WERI-Rb-1 (cell line): ENCODE results near the gene BCAP29.

ENCODE experiments used
- DNase-seq: peaks from one replicate; pipeline ENCODE4 v3.0.0-alpha.2; 2020
- H3K27ac ChIP-seq: fragments of 250-450 bp; sonication (Bioruptor Pico); 2 replicates; pipeline ENCODE4 v1.5.1; 2020; ENCODE audit warnings: mild to moderate bottlenecking, moderate library complexity
- H3K27me3 ChIP-seq: fragments of 250-450 bp; sonication (Bioruptor Pico); 2 replicates; pipeline ENCODE4 v1.5.1; 2021; ENCODE audit warnings: mild to moderate bottlenecking, low read depth, moderate library complexity; ENCODE audit not compliant: insufficient read depth, severe bottlenecking
- H3K36me3 ChIP-seq: fragments of 250-450 bp; sonication (Bioruptor Pico); 2 replicates; pipeline ENCODE4 v1.5.1; 2020; ENCODE audit warnings: mild to moderate bottlenecking, moderate library complexity
- H3K4me3 ChIP-seq: 2 replicates; pipeline ENCODE4 v1.5.1; 2011; ENCODE audit warnings: low read depth, mild to moderate bottlenecking, control low read depth, low read length
- H3K9me3 ChIP-seq: fragments of 250-450 bp; sonication (Bioruptor Pico); 2 replicates; pipeline ENCODE4 v1.5.1; 2021; ENCODE audit warnings: mild to moderate bottlenecking, moderate library complexity; ENCODE audit not compliant: severe bottlenecking
- TF ChIP-seq, protein P1 (sequence below): IDR thresholded peaks from 2 replicates; pipeline ENCODE4 v1.5.1; 2011; ENCODE audit warnings: low read depth, mild to moderate bottlenecking, control low read depth, inconsistent platforms, low read length

The BCAP29 gene

GRCh38 chr7:107606303-107606702 lies 26.3 kb downstream of the BCAP29 start:
- H3K27ac ChIP-seq = no peak overlapping the region
- no peaks in the 10 kb centered on the region for H3K27me3 ChIP-seq
- H3K36me3 ChIP-seq = peaks cover 9% of the 10 kb centered on the region
- no peak for DNase-seq
- H3K9me3 ChIP-seq = no peaks in the 10 kb centered on the region
- TF ChIP-seq, protein P1, sequence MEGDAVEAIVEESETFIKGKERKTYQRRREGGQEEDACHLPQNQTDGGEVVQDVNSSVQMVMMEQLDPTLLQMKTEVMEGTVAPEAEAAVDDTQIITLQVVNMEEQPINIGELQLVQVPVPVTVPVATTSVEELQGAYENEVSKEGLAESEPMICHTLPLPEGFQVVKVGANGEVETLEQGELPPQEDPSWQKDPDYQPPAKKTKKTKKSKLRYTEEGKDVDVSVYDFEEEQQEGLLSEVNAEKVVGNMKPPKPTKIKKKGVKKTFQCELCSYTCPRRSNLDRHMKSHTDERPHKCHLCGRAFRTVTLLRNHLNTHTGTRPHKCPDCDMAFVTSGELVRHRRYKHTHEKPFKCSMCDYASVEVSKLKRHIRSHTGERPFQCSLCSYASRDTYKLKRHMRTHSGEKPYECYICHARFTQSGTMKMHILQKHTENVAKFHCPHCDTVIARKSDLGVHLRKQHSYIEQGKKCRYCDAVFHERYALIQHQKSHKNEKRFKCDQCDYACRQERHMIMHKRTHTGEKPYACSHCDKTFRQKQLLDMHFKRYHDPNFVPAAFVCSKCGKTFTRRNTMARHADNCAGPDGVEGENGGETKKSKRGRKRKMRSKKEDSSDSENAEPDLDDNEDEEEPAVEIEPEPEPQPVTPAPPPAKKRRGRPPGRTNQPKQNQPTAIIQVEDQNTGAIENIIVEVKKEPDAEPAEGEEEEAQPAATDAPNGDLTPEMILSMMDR = no peak
- no peak overlapping the region for H3K4me3 ChIP-seq

DNA sequence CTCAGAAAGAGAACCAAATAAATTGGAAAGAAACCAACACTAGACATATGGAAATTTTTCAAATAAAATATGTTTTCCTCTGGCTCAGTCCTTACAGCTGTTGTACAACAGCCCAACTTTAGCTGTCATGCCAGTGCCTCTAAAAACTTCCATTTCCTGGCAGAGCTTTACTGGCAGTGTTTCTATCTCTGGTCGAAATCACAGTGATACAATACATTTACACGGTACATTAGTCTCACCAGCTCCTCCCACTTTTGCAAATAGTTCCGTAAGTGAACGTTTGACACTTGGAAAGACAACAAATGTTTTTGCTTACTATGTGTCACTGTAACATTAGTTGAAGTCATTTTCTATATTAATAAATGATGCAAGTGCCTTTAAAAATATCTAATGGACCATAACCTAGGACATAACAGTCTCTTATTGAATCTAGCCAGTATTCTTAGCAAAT lies 29.8 kb downstream of the BCAP29 start:
- DNase-seq = no peak
- Histone ChIP-seq H3K27me3 (no peaks in the 10 kb centered on the region), H3K9me3 (no peaks in the 10 kb centered on the region), H3K4me3 (no peak overlapping the region), H3K27ac (no peak overlapping the region), H3K36me3 (peaks cover 23% of the 10 kb centered on the region)
- TF ChIP-seq, protein P1 = no peak

DNA sequence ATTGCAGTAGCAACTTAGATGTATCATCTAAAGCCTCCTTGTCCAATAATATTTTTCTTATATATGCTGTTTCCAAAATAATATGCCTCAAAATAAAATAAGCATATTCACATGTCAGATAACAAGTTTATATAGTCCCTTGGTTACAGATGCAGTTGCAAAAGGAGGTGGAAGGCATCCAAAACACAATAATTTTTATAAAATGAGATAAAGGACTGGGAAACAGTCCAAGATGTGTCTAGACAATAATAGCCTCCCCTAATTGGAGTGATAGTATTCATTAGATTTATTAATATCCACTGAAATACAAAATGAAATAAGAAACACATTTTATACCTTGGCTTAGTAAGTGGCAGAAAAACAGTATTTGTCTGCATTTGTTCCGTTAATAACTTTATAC lies 30.3 kb downstream of the BCAP29 start:
- Histone ChIP-seq H3K4me3 (no peak overlapping the region), H3K9me3 (no peaks in the 10 kb centered on the region), H3K36me3 (peaks cover 26% of the 10 kb centered on the region), H3K27ac (no peak overlapping the region), H3K27me3 (no peaks in the 10 kb centered on the region)
- TF ChIP-seq, protein P1 = no peak
- DNase-seq = no peak

DNA sequence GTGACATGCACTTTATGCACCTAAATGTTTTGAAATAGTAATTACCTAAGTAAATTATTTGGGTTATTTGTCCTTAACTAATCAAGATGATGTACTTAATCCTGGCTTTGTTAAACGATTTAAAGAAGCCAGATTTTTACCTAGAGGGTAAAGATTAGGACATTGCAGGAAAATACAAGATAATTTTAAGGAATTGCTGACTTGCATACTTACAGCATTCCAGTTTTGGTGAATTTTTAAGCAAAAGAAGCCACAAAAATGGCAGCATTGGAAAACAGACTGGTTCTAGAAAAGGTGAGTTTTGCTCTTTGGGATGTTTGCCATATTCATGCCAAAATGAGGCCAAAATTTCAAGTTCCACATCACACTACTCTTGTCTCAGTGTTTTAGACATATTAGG lies 33.4 kb downstream of the BCAP29 start:
- Histone ChIP-seq H3K27ac (no peak overlapping the region), H3K9me3 (no peaks in the 10 kb centered on the region), H3K4me3 (no peak overlapping the region), H3K36me3 (peaks cover 37% of the 10 kb centered on the region), H3K27me3 (no peaks in the 10 kb centered on the region)
- DNase-seq = no peak
- TF ChIP-seq, protein P1 = no peak

DNA sequence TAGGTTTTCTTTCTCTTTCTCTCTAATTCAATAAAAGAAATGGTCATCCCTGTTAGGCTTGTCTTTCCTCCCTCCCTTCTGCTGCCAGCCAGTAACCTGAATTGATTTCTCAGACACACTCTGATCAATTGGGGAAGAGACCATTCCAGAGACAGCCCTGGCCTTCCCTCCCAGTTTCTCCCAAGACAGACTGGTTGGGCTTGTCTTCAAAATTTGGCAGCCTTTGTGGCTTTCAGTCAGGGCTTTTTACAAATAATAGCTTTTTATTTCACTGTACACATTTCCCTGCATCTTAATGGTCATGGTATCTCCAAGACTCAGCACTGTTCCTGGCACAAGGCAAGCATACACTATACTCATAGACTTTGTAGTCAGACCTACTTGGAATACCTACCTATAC lies 33.9 kb downstream of the BCAP29 start:
- H3K27ac ChIP-seq = no peak overlapping the region
- TF ChIP-seq, protein P1 = no peak
- no peaks in the 10 kb centered on the region for H3K9me3 ChIP-seq
- no peak overlapping the region for H3K4me3 ChIP-seq
- H3K36me3 ChIP-seq = peaks cover 37% of the 10 kb centered on the region
- H3K27me3 ChIP-seq = no peaks in the 10 kb centered on the region
- DNase-seq = no peak

DNA sequence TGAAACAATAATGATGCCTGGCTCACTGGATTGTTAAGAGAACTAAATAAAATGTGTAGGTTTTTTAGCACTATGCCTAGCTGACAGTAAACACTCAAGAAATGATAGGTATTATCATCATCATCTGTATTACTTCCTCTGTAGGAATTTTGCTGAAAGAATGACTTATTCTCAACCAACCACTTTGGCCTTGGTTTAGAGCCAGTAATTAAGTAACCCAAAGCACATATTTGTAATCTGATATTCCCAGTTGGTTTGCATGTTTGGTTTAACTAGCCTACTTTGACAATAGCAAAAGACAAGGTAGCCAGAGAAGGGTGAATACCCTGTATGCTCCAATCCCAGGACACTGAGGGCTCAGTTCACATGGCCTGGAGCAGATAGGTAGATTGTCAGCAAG lies 34.4 kb downstream of the BCAP29 start:
- Histone ChIP-seq H3K4me3 (no peak overlapping the region), H3K27ac (no peak overlapping the region), H3K27me3 (no peaks in the 10 kb centered on the region), H3K9me3 (no peaks in the 10 kb centered on the region), H3K36me3 (peaks cover 37% of the 10 kb centered on the region)
- TF ChIP-seq, protein P1 = no peak
- DNase-seq = no peak
